SK-N-SH (cell line): Measurements from ENCODE around the gene PRSS56.

Source experiments
- FOSL2 ChIP-seq: IDR thresholded peaks from 2 replicates; pipeline ENCODE4 v1.4.0; 2012; ENCODE audit warnings: low read depth, mild to moderate bottlenecking, moderate library complexity, borderline replicate concordance
- FOXJ3 ChIP-seq: sonication (generic); formaldehyde crosslinking; IDR thresholded peaks from 2 replicates; pipeline ENCODE4 v1.5.1; 2020; ENCODE audit warnings: mild to moderate bottlenecking, missing genetic modification reagents
- FOXM1 ChIP-seq: IDR thresholded peaks from 2 replicates; pipeline ENCODE4 v1.4.0; 2012; ENCODE audit warnings: low read depth, mild to moderate bottlenecking
- GABPA ChIP-seq: IDR thresholded peaks from 2 replicates; pipeline ENCODE4 v1.4.0; 2012; ENCODE audit warnings: low read depth, mild to moderate bottlenecking
- IRF3 ChIP-seq: fragments of 150-350 bp; IDR thresholded peaks from 2 replicates; pipeline ENCODE4 v1.6.1; 2016; ENCODE audit warnings: mild to moderate bottlenecking, low read depth, low read length
- POLR2AphosphoS5 ChIP-seq: IDR thresholded peaks from 2 replicates; pipeline ENCODE4 v1.6.1; 2012; ENCODE audit warnings: low read depth, low read length
- RAD21 ChIP-seq: IDR thresholded peaks from 2 replicates; pipeline ENCODE4 v1.6.1; 2012; ENCODE audit warnings: mild to moderate bottlenecking, low read length
- USF2 ChIP-seq: fragments of 150-350 bp; IDR thresholded peaks from 2 replicates; pipeline ENCODE4 v1.6.1; 2017; ENCODE audit warnings: antibody characterized with exemption, low read length, low read depth, borderline replicate concordance

GRCh38 chr2:232492236-232492848 is 27.8 kb upstream of the PRSS56 start:
- TF ChIP-seq USF2 = no peak
- TF ChIP-seq FOSL2 = no peak
- no peak for TF ChIP-seq POLR2AphosphoS5
- TF ChIP-seq FOXM1 = no peak
- no peak for TF ChIP-seq GABPA
- no peak for TF ChIP-seq FOXJ3
- no peak for TF ChIP-seq IRF3
- no peak for TF ChIP-seq RAD21
